ENCODE measurements around the gene PITRM1.

Gene PITRM1

GRCh38 chr10:3122034-3122433 lies 50.5 kb downstream of the PITRM1 start:
- Histone ChIP-seq H3K4me1 (ENCODE audit: control insufficient read depth, low read depth, low read length) (no peaks in the 10 kb centered on the region), H2AK5ac (ENCODE audit: low read length) (no peak overlapping the region), H3K23ac (ENCODE audit: low read length) (no peak overlapping the region), H3K79me2 (ENCODE audit: control insufficient read depth, insufficient read depth, low read length) (no peaks in the 10 kb centered on the region), H2BK15ac (replicated peaks; ENCODE audit: low read depth) (no peak overlapping the region), H3K18ac (ENCODE audit: low read length) (no peak overlapping the region), H4K5ac (ENCODE audit: low read length) (no peak overlapping the region), H3K27ac (ENCODE audit: low read depth, low read length) (no peak overlapping the region), H3K36me3 (ENCODE audit: control insufficient read depth, insufficient read depth, low read length) (peaks cover 9% of the 10 kb centered on the region), H3K4me2 (ENCODE audit: low read length) (no peak overlapping the region), H4K8ac (ENCODE audit: low read depth, low read length) (no peak overlapping the region), H2BK120ac (ENCODE audit: low read depth, low read length) (no peak overlapping the region), H3K4ac (ENCODE audit: low read depth, low read length) (no peak overlapping the region), H2BK5ac (ENCODE audit: low read length) (no peak overlapping the region), H3K56ac (ENCODE audit: low read length) (no peak overlapping the region), H3K27me3 (ENCODE audit: insufficient read depth, low read length, poor library complexity) (no peaks in the 10 kb centered on the region), H3K79me1 (ENCODE audit: low read length) (no peaks in the 10 kb centered on the region), H3K4me3 (ENCODE audit: low read length) (no peak overlapping the region), H3K9ac (ENCODE audit: low read length) (no peak overlapping the region)
- no peak for DNase-seq
- no CpG with 5 or more reads among the region's 14 CpGs for WGBS (ENCODE audit: extremely low coverage, insufficient coverage, low lambda C conversion rate)

- no peaks in the 10 kb centered on the region for H3K4me1 ChIP-seq (ENCODE audit: control insufficient read depth, low read depth, low read length)
- H3K4ac ChIP-seq (ENCODE audit: low read depth, low read length) = no peak overlapping the region
- no peak overlapping the region for H4K8ac ChIP-seq (ENCODE audit: low read depth, low read length)
- no peak overlapping the region for H3K56ac ChIP-seq (ENCODE audit: low read length)
- DNase-seq = peak; percentile 25
- no peaks in the 10 kb centered on the region for H3K79me2 ChIP-seq (ENCODE audit: control insufficient read depth, insufficient read depth, low read length)
- H3K18ac ChIP-seq (ENCODE audit: low read length) = no peak overlapping the region
- no peaks in the 10 kb centered on the region for H3K27me3 ChIP-seq (ENCODE audit: insufficient read depth, low read length, poor library complexity)
- no peak overlapping the region for H2AK5ac ChIP-seq (ENCODE audit: low read length)
- no peak overlapping the region for H4K5ac ChIP-seq (ENCODE audit: low read length)
- no peak overlapping the region for H3K23ac ChIP-seq (ENCODE audit: low read length)
- no peak overlapping the region for H2BK120ac ChIP-seq (ENCODE audit: low read depth, low read length)
- peaks cover 10% of the 10 kb centered on the region for H3K36me3 ChIP-seq (ENCODE audit: control insufficient read depth, insufficient read depth, low read length)
- no peak overlapping the region for H3K9ac ChIP-seq (ENCODE audit: low read length)
- H3K27ac ChIP-seq (ENCODE audit: low read depth, low read length) = no peak overlapping the region
- no peak overlapping the region for H2BK5ac ChIP-seq (ENCODE audit: low read length)
- no peak overlapping the region for H2BK15ac ChIP-seq (replicated peaks; ENCODE audit: low read depth)
- no peak overlapping the region for H3K4me3 ChIP-seq (ENCODE audit: low read length)
- no peak overlapping the region for H3K4me2 ChIP-seq (ENCODE audit: low read length)
- no CpG with 5 or more reads among the region's 31 CpGs for WGBS (ENCODE audit: extremely low coverage, insufficient coverage, low lambda C conversion rate)
- H3K79me1 ChIP-seq (ENCODE audit: low read length) = no peaks in the 10 kb centered on the region
These were observed 52.7 kb downstream of the PITRM1 start for GRCh38 chr10:3119796-3120459.

DNA sequence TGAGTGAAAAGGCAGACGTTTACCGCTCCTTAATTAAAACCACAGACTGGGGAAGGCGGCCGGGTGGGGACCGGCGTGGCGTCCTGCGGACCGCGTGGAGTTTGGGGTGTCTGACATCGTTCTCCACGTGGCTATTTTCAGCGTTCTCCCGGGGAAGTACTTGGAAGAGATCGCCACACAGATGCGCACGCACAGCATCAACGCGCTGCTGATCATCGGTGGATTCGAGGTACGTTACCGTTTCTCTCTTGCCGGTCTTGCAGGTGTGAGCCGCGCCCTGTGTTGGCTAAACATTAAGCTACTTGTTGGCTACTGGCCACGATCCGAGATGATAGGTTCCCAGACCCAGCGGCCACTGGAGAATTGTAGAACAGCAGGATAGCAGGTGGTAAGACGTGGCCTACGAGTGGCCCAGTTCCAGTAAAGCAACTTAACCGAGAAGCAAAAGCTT lies 53.9 kb downstream of the PITRM1 start:
- Histone ChIP-seq H3K4me1 (ENCODE audit: control insufficient read depth, low read depth, low read length) (no peaks in the 10 kb centered on the region), H3K23ac (ENCODE audit: low read length) (no peak overlapping the region), H3K27me3 (ENCODE audit: insufficient read depth, low read length, poor library complexity) (no peaks in the 10 kb centered on the region), H4K5ac (ENCODE audit: low read length) (no peak overlapping the region), H2BK5ac (ENCODE audit: low read length) (no peak overlapping the region), H3K18ac (ENCODE audit: low read length) (no peak overlapping the region), H3K36me3 (ENCODE audit: control insufficient read depth, insufficient read depth, low read length) (peaks cover 10% of the 10 kb centered on the region), H3K79me1 (ENCODE audit: low read length) (no peaks in the 10 kb centered on the region), H3K56ac (ENCODE audit: low read length) (no peak overlapping the region), H3K4ac (ENCODE audit: low read depth, low read length) (no peak overlapping the region), H2AK5ac (ENCODE audit: low read length) (no peak overlapping the region), H3K9ac (ENCODE audit: low read length) (no peak overlapping the region), H3K4me3 (ENCODE audit: low read length) (no peak overlapping the region), H2BK120ac (ENCODE audit: low read depth, low read length) (no peak overlapping the region), H4K8ac (ENCODE audit: low read depth, low read length) (no peak overlapping the region), H2BK15ac (replicated peaks; ENCODE audit: low read depth) (no peak overlapping the region), H3K4me2 (ENCODE audit: low read length) (no peak overlapping the region), H3K27ac (ENCODE audit: low read depth, low read length) (no peak overlapping the region), H3K79me2 (ENCODE audit: control insufficient read depth, insufficient read depth, low read length) (no peaks in the 10 kb centered on the region)
- DNase-seq = no peak
- no CpG with 5 or more reads among the region's 32 CpGs for WGBS (ENCODE audit: extremely low coverage, insufficient coverage, low lambda C conversion rate)

DNA sequence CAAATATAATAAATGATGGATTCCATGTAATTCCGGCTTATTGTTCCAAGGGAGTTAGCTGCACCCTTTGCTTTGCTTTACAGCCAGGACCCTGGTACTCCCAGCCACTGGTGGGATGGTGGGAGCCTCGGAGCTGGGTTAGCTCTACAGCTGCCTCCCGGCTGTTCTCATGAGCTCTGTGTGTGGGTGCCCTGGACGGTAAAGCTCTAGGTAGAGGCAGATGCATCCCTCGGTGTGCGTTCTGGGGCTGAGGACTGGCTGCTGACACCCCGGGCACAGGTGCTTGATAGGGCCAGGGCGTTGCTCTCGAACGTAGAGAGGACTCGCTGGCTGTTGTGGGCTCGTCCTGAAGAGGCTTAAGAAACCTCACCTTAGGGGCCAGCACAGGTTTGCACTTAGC lies 55.1 kb downstream of the PITRM1 start:
- no peak for DNase-seq
- no peak overlapping the region for H3K4me2 ChIP-seq (ENCODE audit: low read length)
- no peak overlapping the region for H3K23ac ChIP-seq (ENCODE audit: low read length)
- no peak overlapping the region for H2AK5ac ChIP-seq (ENCODE audit: low read length)
- no peaks in the 10 kb centered on the region for H3K79me1 ChIP-seq (ENCODE audit: low read length)
- WGBS (ENCODE audit: extremely low coverage, insufficient coverage, low lambda C conversion rate) = no CpG with 5 or more reads among the region's 12 CpGs
- H3K27ac ChIP-seq (ENCODE audit: low read depth, low read length) = no peak overlapping the region
- no peak overlapping the region for H3K4me3 ChIP-seq (ENCODE audit: low read length)
- H3K56ac ChIP-seq (ENCODE audit: low read length) = no peak overlapping the region
- no peak overlapping the region for H2BK15ac ChIP-seq (replicated peaks; ENCODE audit: low read depth)
- H3K18ac ChIP-seq (ENCODE audit: low read length) = no peak overlapping the region
- no peak overlapping the region for H2BK120ac ChIP-seq (ENCODE audit: low read depth, low read length)
- peaks cover 10% of the 10 kb centered on the region for H3K36me3 ChIP-seq (ENCODE audit: control insufficient read depth, insufficient read depth, low read length)
- no peak overlapping the region for H3K4ac ChIP-seq (ENCODE audit: low read depth, low read length)
- H3K4me1 ChIP-seq (ENCODE audit: control insufficient read depth, low read depth, low read length) = no peaks in the 10 kb centered on the region
- no peak overlapping the region for H4K8ac ChIP-seq (ENCODE audit: low read depth, low read length)
- H4K5ac ChIP-seq (ENCODE audit: low read length) = no peak overlapping the region
- no peak overlapping the region for H3K9ac ChIP-seq (ENCODE audit: low read length)
- H3K27me3 ChIP-seq (ENCODE audit: insufficient read depth, low read length, poor library complexity) = no peaks in the 10 kb centered on the region
- no peaks in the 10 kb centered on the region for H3K79me2 ChIP-seq (ENCODE audit: control insufficient read depth, insufficient read depth, low read length)
- H2BK5ac ChIP-seq (ENCODE audit: low read length) = no peak overlapping the region

DNA sequence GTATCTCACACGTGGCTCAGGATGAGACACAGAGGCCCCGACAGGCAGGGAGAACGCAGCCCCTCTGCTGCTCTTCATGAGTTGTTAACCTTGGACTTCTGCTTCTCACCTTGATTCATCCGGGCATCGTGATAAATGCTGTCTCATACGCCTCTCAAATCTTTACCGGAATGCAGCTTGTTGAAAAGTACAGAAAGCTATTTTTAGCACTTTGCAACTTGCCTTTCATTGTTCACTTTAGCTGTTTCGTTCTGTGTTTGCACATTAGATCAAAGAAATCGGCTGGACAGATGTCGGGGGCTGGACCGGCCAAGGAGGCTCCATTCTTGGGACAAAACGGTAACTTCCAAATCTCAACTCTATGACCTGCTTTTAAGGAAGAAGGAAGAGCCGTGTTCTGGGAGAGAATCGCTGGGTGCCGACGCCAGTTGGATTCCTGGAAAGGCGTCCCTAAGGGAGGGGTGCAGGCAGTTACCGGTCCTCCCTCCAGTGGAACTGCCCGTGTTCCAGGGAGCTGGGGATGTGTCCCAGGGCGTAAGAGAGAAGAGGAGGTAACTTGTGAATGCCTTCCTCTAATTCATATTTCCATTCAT lies 56.0 kb downstream of the PITRM1 start:
- no CpG with 5 or more reads among the region's 20 CpGs for WGBS (ENCODE audit: extremely low coverage, insufficient coverage, low lambda C conversion rate)
- H2BK120ac ChIP-seq (ENCODE audit: low read depth, low read length) = no peak overlapping the region
- H4K8ac ChIP-seq (ENCODE audit: low read depth, low read length) = no peak overlapping the region
- H3K27ac ChIP-seq (ENCODE audit: low read depth, low read length) = no peak overlapping the region
- H3K4ac ChIP-seq (ENCODE audit: low read depth, low read length) = no peak overlapping the region
- peaks cover 15% of the 10 kb centered on the region for H3K36me3 ChIP-seq (ENCODE audit: control insufficient read depth, insufficient read depth, low read length)
- H3K79me2 ChIP-seq (ENCODE audit: control insufficient read depth, insufficient read depth, low read length) = no peaks in the 10 kb centered on the region
- H3K79me1 ChIP-seq (ENCODE audit: low read length) = no peaks in the 10 kb centered on the region
- no peak overlapping the region for H3K9ac ChIP-seq (ENCODE audit: low read length)
- no peaks in the 10 kb centered on the region for H3K27me3 ChIP-seq (ENCODE audit: insufficient read depth, low read length, poor library complexity)
- no peaks in the 10 kb centered on the region for H3K4me1 ChIP-seq (ENCODE audit: control insufficient read depth, low read depth, low read length)
- H2AK5ac ChIP-seq (ENCODE audit: low read length) = no peak overlapping the region
- no peak overlapping the region for H2BK15ac ChIP-seq (replicated peaks; ENCODE audit: low read depth)
- H3K56ac ChIP-seq (ENCODE audit: low read length) = no peak overlapping the region
- H3K18ac ChIP-seq (ENCODE audit: low read length) = no peak overlapping the region
- H3K23ac ChIP-seq (ENCODE audit: low read length) = no peak overlapping the region
- H4K5ac ChIP-seq (ENCODE audit: low read length) = no peak overlapping the region
- no peak overlapping the region for H3K4me2 ChIP-seq (ENCODE audit: low read length)
- no peak overlapping the region for H3K4me3 ChIP-seq (ENCODE audit: low read length)
- no peak overlapping the region for H2BK5ac ChIP-seq (ENCODE audit: low read length)
- DNase-seq = no peak

DNA sequence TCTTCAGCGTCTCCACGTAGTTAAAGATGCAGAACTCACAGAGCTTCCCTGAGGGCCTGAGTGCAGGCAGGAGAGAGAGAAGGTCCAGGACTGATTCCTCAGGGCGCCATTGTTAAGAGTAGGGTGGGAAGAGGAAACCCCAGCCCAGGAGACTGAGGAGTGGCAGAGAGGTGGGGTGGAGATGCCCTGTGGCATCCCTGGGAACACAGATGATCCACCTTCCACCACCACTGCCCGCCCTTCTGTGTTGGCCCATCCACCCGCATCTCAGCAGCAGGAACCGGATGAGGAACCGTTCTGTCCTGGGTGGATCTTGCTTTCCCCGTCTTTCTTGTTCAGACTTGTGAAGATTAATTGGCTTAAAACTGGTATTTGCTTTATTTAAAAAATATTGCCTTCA lies 56.9 kb downstream of the PITRM1 start:
- H3K79me1 ChIP-seq (ENCODE audit: low read length) = no peaks in the 10 kb centered on the region
- H3K9ac ChIP-seq (ENCODE audit: low read length) = no peak overlapping the region
- no peak overlapping the region for H4K5ac ChIP-seq (ENCODE audit: low read length)
- no peak overlapping the region for H3K23ac ChIP-seq (ENCODE audit: low read length)
- no peak overlapping the region for H3K18ac ChIP-seq (ENCODE audit: low read length)
- no peak overlapping the region for H3K4me3 ChIP-seq (ENCODE audit: low read length)
- no peak overlapping the region for H2AK5ac ChIP-seq (ENCODE audit: low read length)
- no peak overlapping the region for H3K27ac ChIP-seq (ENCODE audit: low read depth, low read length)
- H3K4me2 ChIP-seq (ENCODE audit: low read length) = no peak overlapping the region
- H4K8ac ChIP-seq (ENCODE audit: low read depth, low read length) = no peak overlapping the region
- no peak overlapping the region for H2BK5ac ChIP-seq (ENCODE audit: low read length)
- no peaks in the 10 kb centered on the region for H3K4me1 ChIP-seq (ENCODE audit: control insufficient read depth, low read depth, low read length)
- WGBS (ENCODE audit: extremely low coverage, insufficient coverage, low lambda C conversion rate) = no CpG with 5 or more reads among the region's 8 CpGs
- no peak for DNase-seq
- H3K4ac ChIP-seq (ENCODE audit: low read depth, low read length) = no peak overlapping the region
- H2BK15ac ChIP-seq (replicated peaks; ENCODE audit: low read depth) = no peak overlapping the region
- H3K27me3 ChIP-seq (ENCODE audit: insufficient read depth, low read length, poor library complexity) = no peaks in the 10 kb centered on the region
- H3K36me3 ChIP-seq (ENCODE audit: control insufficient read depth, insufficient read depth, low read length) = peaks cover 19% of the 10 kb centered on the region
- no peaks in the 10 kb centered on the region for H3K79me2 ChIP-seq (ENCODE audit: control insufficient read depth, insufficient read depth, low read length)
- H2BK120ac ChIP-seq (ENCODE audit: low read depth, low read length) = no peak overlapping the region
- H3K56ac ChIP-seq (ENCODE audit: low read length) = no peak overlapping the region

Measured in mesendoderm (in vitro differentiated cells).